OCI-LY7 (cell line): ENCODE data around the gene CTDSPL. TPM values are rescaled to one million over a fixed set of nuclear protein-coding genes. Genes with fewer than 3 reads are reported as not detected.
A peak's percentile ranks its signal among the peaks of the same experiment; 100 is the strongest.

ENCODE experiments used
- BruUV-seq: library from RNA; stranded (reverse); fragments of 400-500 nt; replicated peaks from 2 replicates; lab custom pipeline; 2021; lab: Mats Ljungman, UMichigan
- CTCF ChIA-PET: fragments of 300-600 bp; sonication (Branson Sonifier 250); formaldehyde crosslinking; loops from one replicate; lab custom pipeline; 2022; ENCODE audit warnings: antibody characterized with exemption; ENCODE audit not compliant: unreplicated experiment; lab: Charles Lee
- POLR2A ChIA-PET: fragments of 300-600 bp; sonication (Branson Sonifier 250); formaldehyde crosslinking; loops from one replicate; lab custom pipeline; 2022; ENCODE audit warnings: antibody characterized with exemption; lab: Charles Lee
- DNase-seq: peaks from one replicate; pipeline ENCODE4 v3.0.0-alpha.2; 2015; ENCODE audit warnings: low spot score
- H2AFZ ChIP-seq: fragments of 200-600 bp; sonication (generic), shearing (Covaris generic); 2 replicates; pipeline ENCODE4 v1.6.1; 2014; ENCODE audit warnings: mild to moderate bottlenecking, antibody characterized with exemption, low read length, moderate library complexity
- H3K27ac ChIP-seq: fragments of 200-600 bp; sonication (generic); 2 replicates; pipeline ENCODE4 v1.5.1; 2014; ENCODE audit warnings: mixed run types, low read depth, mild to moderate bottlenecking, moderate library complexity, low read length, inconsistent platforms; ENCODE audit not compliant: poor library complexity, severe bottlenecking
- H3K36me3 ChIP-seq: fragments of 200-600 bp; sonication (generic); 2 replicates; pipeline ENCODE4 v1.6.1; 2014; ENCODE audit warnings: mild to moderate bottlenecking, antibody characterized with exemption, low read length, moderate library complexity, mixed read lengths; ENCODE audit not compliant: insufficient read depth
- H3K4me1 ChIP-seq: fragments of 200-600 bp; sonication (generic); 2 replicates; pipeline ENCODE4 v1.5.1; 2014; ENCODE audit warnings: mild to moderate bottlenecking, low read length; ENCODE audit not compliant: insufficient read depth, poor library complexity, severe bottlenecking
- H3K4me2 ChIP-seq: fragments of 200-600 bp; sonication (generic); 2 replicates; pipeline ENCODE4 v1.6.1; 2014; ENCODE audit warnings: mild to moderate bottlenecking, low read length
- H3K4me3 ChIP-seq: fragments of 200-600 bp; sonication (generic); 2 replicates; pipeline ENCODE4 v1.5.1; 2014; ENCODE audit warnings: mild to moderate bottlenecking, low read depth, low read length; ENCODE audit not compliant: poor library complexity, severe bottlenecking
- H3K79me2 ChIP-seq: fragments of 200-600 bp; sonication (generic); 2 replicates; pipeline ENCODE4 v1.6.1; 2016; ENCODE audit warnings: low read depth, mild to moderate bottlenecking, low read length, moderate library complexity, mixed read lengths; ENCODE audit not compliant: insufficient read depth
- H3K9me2 ChIP-seq: fragments of 200-600 bp; sonication (generic); 2 replicates; pipeline ENCODE4 v1.6.1; 2016; ENCODE audit warnings: mild to moderate bottlenecking, low read length, mixed read lengths; ENCODE audit not compliant: insufficient read depth
- H3K9me3 ChIP-seq: fragments of 200-600 bp; sonication (generic); 2 replicates; pipeline ENCODE4 v1.6.1; 2014; ENCODE audit warnings: mild to moderate bottlenecking, mixed run types, low read length, mixed read lengths
- H4K20me1 ChIP-seq: fragments of 200-600 bp; sonication (generic); 2 replicates; pipeline ENCODE4 v1.6.1; 2014; ENCODE audit warnings: mild to moderate bottlenecking, antibody characterized with exemption, low read length, moderate library complexity, mixed read lengths; ENCODE audit not compliant: insufficient read depth
- EZH2phosphoT487 ChIP-seq: fragments of 200-600 bp; sonication (generic); IDR thresholded peaks from 2 replicates; pipeline ENCODE4 v1.6.1; 2018; ENCODE audit warnings: low read depth, borderline replicate concordance, mild to moderate bottlenecking, mixed run types, antibody characterized with exemption, low read length, moderate library complexity, mixed read lengths
- intact Hi-C: fragments of 100-400 bp; cut with micrococcal nuclease; formaldehyde crosslinking; loops from one replicate; pipeline ENCODE4 v1.10.0; 2022; ENCODE audit not compliant: unreplicated experiment
- total RNA-seq, 2 experiments: library from RNA; depleted of rRNA in 1 of 2; stranded (reverse); fragments of >200 nt in 1 of 2; shearing (Covaris generic) in 1 of 2; gene quantifications; 2 replicates each; pipeline ENCODE4 v1.2.3, GENCODE V29; 2014 to 2022
- TF ChIP-seq, protein P1 (sequence below): fragments of 200-600 bp; sonication (generic); conservative IDR thresholded peaks from 2 replicates; pipeline ENCODE4 v1.5.1; 2014; ENCODE audit warnings: mild to moderate bottlenecking, antibody characterized with exemption, low read length, moderate library complexity, mixed read lengths

CTDSPL gene
- total RNA-seq, 2 experiments from 2014 or later, result 0.38 TPM; not detected in 1

DNA sequence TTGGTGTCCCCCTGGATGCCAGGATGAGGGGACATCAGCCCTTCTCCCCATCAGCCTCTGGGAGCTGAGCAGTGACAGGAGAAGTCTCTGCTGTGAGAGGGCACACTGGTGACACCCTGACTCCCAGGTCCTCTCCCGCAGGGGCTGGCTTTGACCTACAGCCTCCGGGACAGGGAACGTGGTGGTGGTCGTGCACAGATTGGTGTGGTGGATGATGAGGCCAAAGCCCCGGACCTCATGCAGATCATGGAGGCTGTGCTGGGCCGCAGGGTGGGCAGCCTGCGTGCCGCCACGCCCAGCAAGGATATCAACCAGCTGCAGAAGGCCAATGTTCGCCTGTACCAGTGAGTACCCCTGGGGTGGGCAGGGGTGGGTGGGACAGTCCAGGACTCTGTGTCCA, 135.7 kb downstream of the CTDSPL start:
- BruUV-seq, result no TSS peak
- Histone ChIP-seq H3K79me2 (peaks cover 9% of the 10 kb centered on the region; the same call in 1 of the 2 replicates), H3K4me2 (no peak overlapping the region), H4K20me1 (no peaks in the 10 kb centered on the region), H3K4me3 (no peak overlapping the region), H3K27ac (no peak overlapping the region), H3K9me3 (no peaks in the 10 kb centered on the region), H2AFZ (no peak overlapping the region), H3K9me2 (no peaks in the 10 kb centered on the region), H3K4me1 (peaks cover 43% of the 10 kb centered on the region), H3K36me3 (peaks cover 49% of the 10 kb centered on the region)
- intact Hi-C loops, result no loop called here
- no peak for TF ChIP-seq EZH2phosphoT487
- TF ChIP-seq, protein P1, sequence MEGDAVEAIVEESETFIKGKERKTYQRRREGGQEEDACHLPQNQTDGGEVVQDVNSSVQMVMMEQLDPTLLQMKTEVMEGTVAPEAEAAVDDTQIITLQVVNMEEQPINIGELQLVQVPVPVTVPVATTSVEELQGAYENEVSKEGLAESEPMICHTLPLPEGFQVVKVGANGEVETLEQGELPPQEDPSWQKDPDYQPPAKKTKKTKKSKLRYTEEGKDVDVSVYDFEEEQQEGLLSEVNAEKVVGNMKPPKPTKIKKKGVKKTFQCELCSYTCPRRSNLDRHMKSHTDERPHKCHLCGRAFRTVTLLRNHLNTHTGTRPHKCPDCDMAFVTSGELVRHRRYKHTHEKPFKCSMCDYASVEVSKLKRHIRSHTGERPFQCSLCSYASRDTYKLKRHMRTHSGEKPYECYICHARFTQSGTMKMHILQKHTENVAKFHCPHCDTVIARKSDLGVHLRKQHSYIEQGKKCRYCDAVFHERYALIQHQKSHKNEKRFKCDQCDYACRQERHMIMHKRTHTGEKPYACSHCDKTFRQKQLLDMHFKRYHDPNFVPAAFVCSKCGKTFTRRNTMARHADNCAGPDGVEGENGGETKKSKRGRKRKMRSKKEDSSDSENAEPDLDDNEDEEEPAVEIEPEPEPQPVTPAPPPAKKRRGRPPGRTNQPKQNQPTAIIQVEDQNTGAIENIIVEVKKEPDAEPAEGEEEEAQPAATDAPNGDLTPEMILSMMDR, result no peak
- no peak for DNase-seq
- CTCF ChIA-PET, result interaction anchor here (0.9 to 1.1 kb wide), 3 partner anchors 28 to 51 kb away, joined by 3 to 4 read pairs (median 3); no protein-coding TSS in a partner anchor
- POLR2A ChIA-PET, result no interaction called here

- intact Hi-C loops, result no loop called here
- no peak overlapping the region for H3K4me3 ChIP-seq
Measured at GRCh38 chr3:37997791-37998370, 136.2 kb downstream of the CTDSPL start.

More at GRCh38 chr3:37997791-37998370, 136.2 kb downstream of the CTDSPL start:
- ChIA-PET POLR2A (no interaction called here), CTCF (no interaction called here)
- H3K9me2 ChIP-seq, result no peaks in the 10 kb centered on the region
- peaks cover 43% of the 10 kb centered on the region for H3K4me1 ChIP-seq
- BruUV-seq, result no TSS peak
- H2AFZ ChIP-seq, result no peak overlapping the region
- TF ChIP-seq, protein P1, result no peak
- no peak for TF ChIP-seq EZH2phosphoT487
- no peak for DNase-seq
- peak overlapping the region; percentile 55 for H3K27ac ChIP-seq
- H3K79me2 ChIP-seq, result peaks cover 9% of the 10 kb centered on the region; the same call in 1 of the 2 replicates
- peak overlapping the region; percentile 82 for H3K4me2 ChIP-seq
- no peaks in the 10 kb centered on the region for H4K20me1 ChIP-seq
- H3K9me3 ChIP-seq, result no peaks in the 10 kb centered on the region
- peaks cover 54% of the 10 kb centered on the region for H3K36me3 ChIP-seq
